Muscle of back (tissue), 13 donors: ENCODE data around the gene NAV2. TPM values are rescaled to one million over a fixed set of nuclear protein-coding genes. Genes with fewer than 3 reads are reported as not detected.

Experiments
- DNase-seq, 3 donors: peaks; one replicate each; pipeline versions ENCODE4 v3.0.0 to v3.0.0-alpha.2; 2013
- long read RNA-seq, 9 donors: transcript quantifications; one replicate each; lab custom pipeline, GENCODE V29; 2026
- polyA plus RNA-seq, 10 donors: library from polyadenylated mRNA; unstranded; fragments of 120-200 nt; gene quantifications; one replicate each; pipeline ENCODE4 v1.2.1, GENCODE V29; 2013; ENCODE audit not compliant: insufficient read length in 10 of 10

Gene NAV2
- polyA plus RNA-seq, result 10 to 100 TPM; 33.6 to 76.3 (median 48.3) TPM
- long read RNA-seq, donor 1, partial matches to known transcripts, result 6 of 8 reads
- long read RNA-seq, donor 1, other reads (novel, unspliced or antisense), result 0 of 8 reads
- long read RNA-seq, donor 2, partial matches to known transcripts, result 0 of 8 reads
- long read RNA-seq, donor 2, other reads (novel, unspliced or antisense), result 6 of 8 reads
- long read RNA-seq, donor 3, result 0 reads
- long read RNA-seq, donor 4, partial matches to known transcripts, result 0 of 4 reads
- long read RNA-seq, donor 4, other reads (novel, unspliced or antisense), result 0 of 4 reads
- long read RNA-seq, donor 5, transcript NAV2-210 (2 exons, 563 nt), result major isoform, 5 of 22 reads
- long read RNA-seq, donor 5, partial matches to known transcripts, result 11 of 22 reads
- long read RNA-seq, donor 5, other reads (novel, unspliced or antisense), result 5 of 22 reads
- long read RNA-seq, donor 6, partial matches to known transcripts, result 5 of 7 reads
- long read RNA-seq, donor 6, other reads (novel, unspliced or antisense), result 0 of 7 reads
- long read RNA-seq, donor 7, partial matches to known transcripts, result 0 of 2 reads
- long read RNA-seq, donor 7, other reads (novel, unspliced or antisense), result 0 of 2 reads
- long read RNA-seq, donor 8, partial matches to known transcripts, result 0 of 1 reads
- long read RNA-seq, donor 8, other reads (novel, unspliced or antisense), result 0 of 1 reads
- long read RNA-seq, donor 9, result 0 reads

GRCh38 chr11:19712281-19713195 lies at the start of gene NAV2:
TSS of gene NAV2 (plus strand) at chr11:19712837. CDS start at chr11:19713696, 859 bp downstream.
- DNase-seq, result peak; percentile 93 to 97 (median 93)

GRCh38 chr11:19663206-19663605 lies 49.4 kb upstream of the NAV2 start:
- no peak for DNase-seq

- DNase-seq, result peak in 1 of 3 donors; percentile 20
Observed at GRCh38 chr11:19664886-19665548, 47.6 kb upstream of the NAV2 start.

- DNase-seq, result no peak
Observed at GRCh38 chr11:19666951-19667350, 45.7 kb upstream of the NAV2 start.

- DNase-seq, result no peak
Observed at GRCh38 chr11:19669511-19669910, 43.1 kb upstream of the NAV2 start.

GRCh38 chr11:19670030-19670791 lies 42.4 kb upstream of the NAV2 start:
- no peak for DNase-seq

- DNase-seq, result no peak
Observed at GRCh38 chr11:19672586-19673206, 39.9 kb upstream of the NAV2 start.

GRCh38 chr11:19673924-19674729 lies 38.5 kb upstream of the NAV2 start:
- peak in 2 of 3 donors; percentile 25 to 53 for DNase-seq

- DNase-seq, result no peak
Observed at GRCh38 chr11:19674836-19675235, 37.8 kb upstream of the NAV2 start.

GRCh38 chr11:19675397-19675796 lies 37.2 kb upstream of the NAV2 start:
- no peak for DNase-seq

- peak in 1 of 3 donors; percentile 37 for DNase-seq
Observed at GRCh38 chr11:19676475-19677380, 35.9 kb upstream of the NAV2 start.

GRCh38 chr11:19677381-19678080 lies 35.1 kb upstream of the NAV2 start:
- DNase-seq, result no peak

GRCh38 chr11:19679952-19680828 lies 32.4 kb upstream of the NAV2 start:
- DNase-seq, result peak; percentile 49 to 97 (median 72)

- no peak for DNase-seq
Observed at GRCh38 chr11:19680829-19681368, 31.7 kb upstream of the NAV2 start.

GRCh38 chr11:19683141-19683805 lies 29.4 kb upstream of the NAV2 start:
- no peak for DNase-seq
